GM12891 (cell line): ENCODE results near the gene DNMBP.
"Not testable (repeated sequence)": the region's sequence is repeated elsewhere in the genome, so short reads cannot be mapped to it uniquely, and the experiment has no call there.

ENCODE experiments used
- DNase-seq: peaks from one replicate; pipeline ENCODE4 v3.0.0; 2011; ENCODE audit warnings: low spot score; ENCODE audit not compliant: insufficient read length
- FAIRE-seq: peaks from 2 replicates; lab custom pipeline; 2011; peaks lifted over from hg19 to GRCh38; lab: Jason Lieb, UNC
- PAX5 ChIP-seq: IDR thresholded peaks from 2 replicates; pipeline ENCODE4 v1.6.1; 2011; ENCODE audit warnings: low read length, moderate library complexity, mild to moderate bottlenecking; ENCODE audit not compliant: insufficient read depth, severe bottlenecking
- POLR2A ChIP-seq: IDR thresholded peaks from 2 replicates; pipeline ENCODE4 v1.6.1; 2011; ENCODE audit warnings: low read depth, low read length, control low read depth
- POLR2AphosphoS5 ChIP-seq: IDR thresholded peaks from 2 replicates; pipeline ENCODE4 v1.6.1; 2011; ENCODE audit warnings: low read depth, low read length, control low read depth
- POU2F2 ChIP-seq: IDR thresholded peaks from 2 replicates; pipeline ENCODE4 v1.6.1; 2011; ENCODE audit warnings: low read depth, mild to moderate bottlenecking, control low read depth, low read length, moderate library complexity
- SPI1 ChIP-seq: IDR thresholded peaks from 2 replicates; pipeline ENCODE4 v1.6.1; 2011; ENCODE audit warnings: low read depth, low read length, control low read depth
- TAF1 ChIP-seq: IDR thresholded peaks from 2 replicates; pipeline ENCODE4 v1.6.1; 2011; ENCODE audit warnings: low read depth, low read length, control low read depth

Gene DNMBP

DNA sequence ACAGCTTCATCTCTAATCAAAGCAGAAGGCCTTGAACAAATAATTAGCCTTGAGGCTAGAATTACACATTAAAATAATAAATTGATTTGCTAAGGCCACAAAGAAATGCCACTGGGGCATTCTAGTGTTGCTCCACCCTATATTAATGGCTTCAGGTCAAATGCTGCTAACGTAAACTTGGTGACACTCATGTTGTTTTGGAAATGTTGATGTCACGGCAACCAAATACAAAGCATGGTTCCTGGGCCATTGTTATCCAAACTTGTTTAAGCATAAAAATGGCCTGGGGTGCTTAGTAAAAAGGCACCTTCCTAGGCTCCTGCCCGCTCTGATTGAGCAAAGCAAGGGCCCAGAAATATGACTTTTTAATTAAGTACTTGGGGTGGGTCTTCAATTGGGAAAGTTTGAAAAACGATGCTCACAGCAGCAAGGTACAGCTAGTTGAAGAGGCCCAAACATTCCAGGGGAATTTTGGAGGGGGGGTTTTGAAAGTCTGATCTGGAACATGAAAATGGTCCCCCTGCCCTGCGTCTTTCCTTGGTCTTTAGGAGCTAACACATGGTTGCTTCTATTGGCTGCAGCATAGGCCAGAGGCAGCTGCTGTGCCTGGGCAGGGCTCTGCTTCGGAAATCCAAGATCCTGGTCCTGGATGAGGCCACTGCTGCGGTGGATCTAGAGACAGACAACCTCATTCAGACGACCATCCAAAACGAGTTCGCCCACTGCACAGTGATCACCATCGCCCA is 159.6 kb downstream of the DNMBP start:
- TF ChIP-seq TAF1, result no peak
- DNase-seq, result no peak
- no peak for FAIRE-seq

DNA sequence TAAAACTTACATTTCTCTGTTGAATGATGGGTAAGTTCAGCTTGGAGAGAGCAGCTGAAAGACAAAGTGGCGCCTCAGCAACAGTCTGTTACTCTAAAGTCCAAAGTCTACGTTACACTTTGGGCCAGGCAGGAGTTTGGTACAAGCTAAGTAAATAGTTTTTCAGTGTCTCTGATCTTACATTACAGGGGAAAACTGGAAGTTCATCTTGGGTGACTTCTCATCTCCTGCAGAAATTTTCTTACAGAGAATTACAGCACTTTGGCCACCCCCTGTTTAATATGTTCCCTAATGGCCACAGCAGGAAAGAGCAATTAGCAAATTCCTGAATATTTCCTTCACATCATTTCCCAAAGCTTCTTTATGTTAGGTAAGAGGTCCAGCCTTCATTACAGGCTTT is 160.2 kb downstream of the DNMBP start:
- no peak for TF ChIP-seq SPI1
- TF ChIP-seq TAF1, result no peak
- DNase-seq, result no peak
- FAIRE-seq, result no peak

DNA sequence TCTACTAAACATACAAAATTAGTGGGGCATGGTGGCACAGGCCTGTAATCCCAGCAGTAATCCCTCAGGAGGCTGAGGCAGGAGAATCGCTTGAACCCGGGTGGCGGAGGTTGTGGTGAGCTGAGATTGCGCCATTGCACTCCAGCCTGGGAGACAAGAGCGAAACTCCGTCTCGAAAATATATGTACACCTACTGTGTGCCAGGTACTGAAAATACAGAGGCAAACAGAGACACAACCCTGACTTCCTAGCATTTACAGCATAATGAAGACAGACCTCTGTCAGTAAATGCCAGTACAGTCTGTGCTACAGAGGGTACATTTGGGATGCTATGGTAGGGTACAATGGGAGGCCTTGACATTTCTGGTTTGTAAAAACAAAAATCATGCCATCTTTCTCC is 160.7 kb downstream of the DNMBP start:
- no peak for TF ChIP-seq POU2F2
- TF ChIP-seq SPI1, result no peak
- TF ChIP-seq POLR2A, result no peak
- TF ChIP-seq PAX5, result no peak
- TF ChIP-seq POLR2AphosphoS5, result no peak
- no peak for TF ChIP-seq TAF1
- DNase-seq (no peak), FAIRE-seq (no peak)

DNA sequence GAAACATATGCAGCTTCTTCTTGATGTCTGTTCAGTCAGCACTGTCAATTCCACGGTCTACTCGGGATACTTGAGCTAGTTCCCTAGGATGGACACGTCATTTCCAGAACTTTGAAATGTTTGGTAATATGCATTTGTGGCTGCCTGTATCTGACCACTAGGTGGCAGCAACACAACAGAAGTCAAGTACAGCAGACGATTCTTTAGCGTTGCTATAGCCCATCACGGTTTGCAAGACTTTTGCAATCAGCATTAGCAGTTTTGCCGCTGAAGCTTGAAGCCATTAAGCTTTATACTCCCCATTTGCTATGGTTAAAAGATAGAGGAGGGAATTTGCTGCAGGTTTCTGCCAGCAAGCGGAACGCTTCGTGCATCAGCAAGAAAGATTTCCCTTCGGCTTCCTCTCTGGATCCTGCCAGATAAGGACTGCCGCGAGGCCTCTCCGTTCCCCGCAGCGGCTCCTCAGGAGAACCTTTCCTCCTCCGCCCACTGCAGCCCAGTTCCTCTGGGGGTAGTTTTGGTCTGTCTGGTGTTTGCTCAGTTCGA is 163.8 kb downstream of the DNMBP start:
- TF ChIP-seq POU2F2 (peak; percentile 89; the same call in 1 of the 2 replicates), SPI1 (peak; percentile 41; the same call in 1 of the 2 replicates), PAX5 (no peak)
- FAIRE-seq, result peak; percentile 93
- peak; percentile 32 for DNase-seq

DNA sequence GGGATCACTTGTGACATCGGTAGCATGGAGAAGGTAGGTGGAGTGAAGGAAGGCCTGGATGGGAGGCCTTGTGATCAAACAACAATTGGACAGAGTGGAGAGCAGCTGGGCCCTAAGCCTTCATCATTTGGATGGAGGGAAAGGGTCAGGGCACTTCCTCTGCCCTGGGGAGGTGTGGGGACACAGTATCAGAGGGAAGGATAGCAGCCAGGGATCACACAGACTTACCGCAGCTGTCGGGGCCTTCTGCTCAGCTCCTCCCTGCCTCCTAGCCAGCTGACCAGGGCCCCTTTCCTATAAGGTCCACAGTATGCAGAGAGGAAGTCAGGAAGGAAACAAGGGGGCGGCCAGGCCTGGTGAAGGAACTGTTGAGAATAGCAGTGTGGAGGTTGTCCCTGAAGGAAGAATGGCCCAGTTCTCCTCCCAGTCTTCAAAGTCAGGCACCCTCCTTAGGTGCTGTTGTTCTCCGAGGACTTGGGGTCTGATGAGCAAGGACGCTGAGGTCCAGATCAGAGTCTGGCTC is 165.3 kb downstream of the DNMBP start:
- FAIRE-seq (no peak), DNase-seq (no peak)
- TF ChIP-seq PAX5, result no peak
- TF ChIP-seq POLR2AphosphoS5, result no peak
- TF ChIP-seq POU2F2, result no peak

DNA sequence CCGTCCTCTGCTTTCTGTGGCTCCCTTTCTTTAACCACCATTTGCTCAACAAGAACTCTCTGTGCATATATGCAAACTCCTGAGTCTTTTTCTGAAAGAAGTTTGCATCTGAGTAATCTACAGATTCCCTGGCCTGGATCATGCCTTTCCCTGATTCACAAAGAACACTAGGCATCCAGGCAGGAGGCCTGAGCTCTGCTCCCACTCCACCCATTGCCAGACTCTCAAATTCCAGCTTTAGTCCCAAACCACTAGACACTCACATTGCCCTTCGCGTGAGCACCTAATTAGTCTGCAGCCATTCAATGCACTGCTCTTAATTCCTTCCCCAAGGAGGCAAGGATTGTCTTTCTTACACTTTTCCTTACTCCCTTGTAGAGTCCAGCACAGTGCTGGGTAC is 166.4 kb downstream of the DNMBP start:
- DNase-seq, result no peak
- TF ChIP-seq PAX5 (no peak), POU2F2 (no peak), TAF1 (no peak), SPI1 (no peak), POLR2AphosphoS5 (no peak), POLR2A (no peak)
- no peak for FAIRE-seq

DNA sequence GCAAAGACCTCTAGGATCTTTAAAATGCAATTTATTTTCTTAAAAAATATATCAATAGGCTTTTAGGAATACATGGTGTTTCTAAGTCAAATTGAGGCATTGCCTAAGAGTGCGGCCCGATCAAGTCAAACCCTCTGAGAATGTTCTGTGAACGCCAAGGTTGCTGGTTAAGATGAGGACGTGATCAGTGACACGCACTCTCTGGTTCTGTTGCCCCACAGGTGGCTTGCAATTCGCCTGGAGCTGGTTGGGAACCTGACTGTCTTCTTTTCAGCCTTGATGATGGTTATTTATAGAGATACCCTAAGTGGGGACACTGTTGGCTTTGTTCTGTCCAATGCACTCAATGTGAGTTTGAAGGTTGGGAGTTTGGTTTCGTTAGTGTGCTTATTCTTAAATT is 168.0 kb downstream of the DNMBP start:
- DNase-seq, result no peak
- no peak for FAIRE-seq
- no peak for TF ChIP-seq POLR2A
- no peak for TF ChIP-seq SPI1
- no peak for TF ChIP-seq TAF1
- TF ChIP-seq PAX5, result no peak
- TF ChIP-seq POU2F2, result no peak
- TF ChIP-seq POLR2AphosphoS5, result no peak

DNA sequence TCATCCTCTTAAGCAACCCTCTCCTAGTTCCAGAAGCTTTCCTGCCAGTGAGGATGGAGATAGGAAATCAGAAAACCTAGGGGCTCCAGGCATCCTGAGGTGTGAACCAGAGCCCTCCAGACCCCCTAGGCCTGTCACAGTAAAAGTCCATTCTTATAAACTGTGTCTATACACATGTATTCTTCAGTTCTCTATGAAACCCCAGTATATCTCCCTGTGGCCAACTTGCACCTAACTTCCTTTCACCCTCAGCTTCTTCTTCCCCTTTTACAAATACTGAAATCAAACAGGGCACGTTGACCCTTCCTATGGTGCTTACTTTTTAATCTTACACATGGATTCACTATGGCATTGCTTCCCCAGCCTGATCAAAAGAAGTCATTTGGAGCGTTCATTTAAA is 168.9 kb downstream of the DNMBP start:
- not testable (repeated sequence) for DNase-seq, FAIRE-seq

DNA sequence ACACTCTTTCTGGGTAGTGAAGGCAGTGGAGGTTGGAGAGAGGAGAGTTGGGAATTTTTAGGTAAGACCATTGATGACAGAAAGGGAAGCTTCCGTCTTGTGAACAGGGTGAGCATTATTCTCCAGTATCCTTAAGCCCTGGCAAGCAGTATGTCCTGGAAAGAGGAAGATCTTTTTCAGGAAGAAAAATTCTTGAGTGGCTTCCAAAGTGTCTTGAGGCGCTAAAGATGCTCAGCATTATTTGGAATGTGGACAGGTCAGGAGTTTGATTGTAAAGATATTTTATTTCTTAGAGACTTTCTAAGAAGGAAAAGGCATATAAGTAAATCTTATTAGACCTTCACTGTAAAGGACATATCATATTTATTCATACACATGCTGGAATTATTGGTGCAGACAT is 173.0 kb downstream of the DNMBP start:
- FAIRE-seq (no peak), DNase-seq (no peak)
- TF ChIP-seq TAF1, result no peak
- no peak for TF ChIP-seq PAX5
- no peak for TF ChIP-seq POLR2AphosphoS5
- no peak for TF ChIP-seq POLR2A
- no peak for TF ChIP-seq POU2F2
- TF ChIP-seq SPI1, result no peak

DNA sequence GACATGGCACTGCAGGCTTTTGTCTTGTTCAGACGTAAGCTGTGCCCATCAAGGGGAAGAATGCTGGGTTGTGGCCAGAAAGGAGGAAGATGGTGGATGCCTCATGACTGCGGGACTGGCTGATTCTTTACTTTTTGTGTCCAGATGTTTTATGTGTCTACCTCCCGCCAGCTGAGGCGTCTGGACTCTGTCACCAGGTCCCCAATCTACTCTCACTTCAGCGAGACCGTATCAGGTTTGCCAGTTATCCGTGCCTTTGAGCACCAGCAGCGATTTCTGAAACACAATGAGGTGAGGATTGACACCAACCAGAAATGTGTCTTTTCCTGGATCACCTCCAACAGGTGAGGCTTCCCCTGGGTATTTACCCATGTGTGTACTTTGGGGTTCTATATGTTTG is 173.8 kb downstream of the DNMBP start:
- DNase-seq, result no peak
- TF ChIP-seq PAX5 (no peak), POLR2A (no peak), POLR2AphosphoS5 (no peak), SPI1 (no peak), TAF1 (no peak), POU2F2 (no peak)
- FAIRE-seq, result no peak
